Keratinocyte (primary cell): ENCODE measurements around the gene UGT2A3.

Source experiments
- EZH2 ChIP-seq: IDR thresholded peaks from one replicate; pipeline ENCODE4 v1.6.1; 2012; ENCODE audit warnings: inconsistent platforms, mild to moderate bottlenecking, low read length, moderate library complexity
- TF ChIP-seq, protein P1 (sequence below), 3 experiments: IDR thresholded peaks in 1 of 3; conservative IDR thresholded peaks in 1 of 3; optimal IDR thresholded peaks in 1 of 3; 2 replicates in 2 of 3; 3 replicates in 1 of 3; pipeline versions ENCODE3 to v1.5.1; 2011; ENCODE audit warnings: low read length in 3 of 3, mild to moderate bottlenecking in 3 of 3, moderate library complexity in 2 of 3, control low read depth in 1 of 3, inconsistent platforms in 1 of 3; ENCODE audit not compliant: insufficient read depth in 2 of 3; ENCODE audit errors: extremely low read depth in 1 of 3

GRCh38 chr4:68985442-68985841 is 33.8 kb upstream of the UGT2A3 start:
- TF ChIP-seq, protein P1, sequence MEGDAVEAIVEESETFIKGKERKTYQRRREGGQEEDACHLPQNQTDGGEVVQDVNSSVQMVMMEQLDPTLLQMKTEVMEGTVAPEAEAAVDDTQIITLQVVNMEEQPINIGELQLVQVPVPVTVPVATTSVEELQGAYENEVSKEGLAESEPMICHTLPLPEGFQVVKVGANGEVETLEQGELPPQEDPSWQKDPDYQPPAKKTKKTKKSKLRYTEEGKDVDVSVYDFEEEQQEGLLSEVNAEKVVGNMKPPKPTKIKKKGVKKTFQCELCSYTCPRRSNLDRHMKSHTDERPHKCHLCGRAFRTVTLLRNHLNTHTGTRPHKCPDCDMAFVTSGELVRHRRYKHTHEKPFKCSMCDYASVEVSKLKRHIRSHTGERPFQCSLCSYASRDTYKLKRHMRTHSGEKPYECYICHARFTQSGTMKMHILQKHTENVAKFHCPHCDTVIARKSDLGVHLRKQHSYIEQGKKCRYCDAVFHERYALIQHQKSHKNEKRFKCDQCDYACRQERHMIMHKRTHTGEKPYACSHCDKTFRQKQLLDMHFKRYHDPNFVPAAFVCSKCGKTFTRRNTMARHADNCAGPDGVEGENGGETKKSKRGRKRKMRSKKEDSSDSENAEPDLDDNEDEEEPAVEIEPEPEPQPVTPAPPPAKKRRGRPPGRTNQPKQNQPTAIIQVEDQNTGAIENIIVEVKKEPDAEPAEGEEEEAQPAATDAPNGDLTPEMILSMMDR (optimal IDR thresholded peaks at IDR 0.05 in 1 of 3, IDR thresholded peaks at IDR 0.05 in 1 of 3, conservative IDR thresholded peaks at IDR 0.05 in 1 of 3; ENCODE audit: extremely low read depth in 1 of 3, insufficient read depth in 2 of 3, low read length in 3 of 3), result no peak
- TF ChIP-seq EZH2, result no peak
